Upper lobe of left lung (tissue), 6 donors: ENCODE data around the gene WDR59. TPM values are rescaled to one million over a fixed set of nuclear protein-coding genes. Genes with fewer than 3 reads are reported as not detected.
A peak's percentile ranks its signal among the peaks of the same experiment; 100 is the strongest.

Experiments
- ATAC-seq, 2 donors: fragments of 200-7000 bp; cut with Tn5 transposase; one replicate each; pipeline ENCODE4 v1.9.1; 2022; ENCODE audit warnings: mild to moderate bottlenecking in 2 of 2, moderate library complexity in 2 of 2; ENCODE audit not compliant: low FRiP score in 2 of 2
- DNase-seq, 2 donors: peaks; one replicate each; pipeline ENCODE4 v3.0.0-alpha.2; 2019 to 2020
- H3K27ac ChIP-seq, 4 donors: fragments of 200-600 bp; sonication (generic); one replicate each; pipeline ENCODE4 v1.5.1; 2016 to 2019
- H3K27me3 ChIP-seq, 4 donors: fragments of 200-600 bp; sonication (generic); one replicate each; pipeline ENCODE4 v1.5.1; 2017 to 2019
- H3K36me3 ChIP-seq, 4 donors: fragments of 200-600 bp; sonication (generic); one replicate each; pipeline ENCODE4 v1.5.1; 2016 to 2019
- H3K4me1 ChIP-seq, 4 donors: fragments of 200-600 bp; sonication (generic); one replicate each; pipeline ENCODE4 v1.5.1; 2018 to 2019
- H3K4me3 ChIP-seq, 4 donors: fragments of 200-600 bp; sonication (generic); one replicate each; pipeline ENCODE4 v1.5.1; 2017 to 2019; ENCODE audit warnings: mild to moderate bottlenecking in 2 of 4, moderate library complexity in 1 of 4
- H3K9me3 ChIP-seq, 4 donors: fragments of 200-600 bp; sonication (generic); one replicate each; pipeline ENCODE4 v1.5.1; 2018 to 2019
- CTCF ChIP-seq, 6 experiments: fragments of 450-650 bp in 4 of 6; fragments of 200-600 bp in 2 of 6; sonication (generic) in 2 of 6; IDR thresholded peaks; one replicate each; pipeline ENCODE4 v1.5.1; 2016 to 2019; ENCODE audit warnings: antibody characterized with exemption in 6 of 6
- EP300 ChIP-seq, 4 donors: sonication (generic); formaldehyde crosslinking; IDR thresholded peaks; one replicate each; pipeline ENCODE4 v1.5.1; 2017; ENCODE audit warnings: antibody characterized with exemption in 4 of 4, control low read depth in 2 of 4
- POLR2A ChIP-seq, 4 donors: fragments of 450-650 bp; IDR thresholded peaks; one replicate each; pipeline ENCODE4 v1.5.1; 2016 to 2017; ENCODE audit warnings: antibody characterized with exemption in 4 of 4, mild to moderate bottlenecking in 2 of 4
- POLR2AphosphoS5 ChIP-seq, 2 donors: sonication (generic); formaldehyde crosslinking; IDR thresholded peaks; one replicate each; pipeline ENCODE4 v1.5.1; 2017; ENCODE audit warnings: antibody characterized with exemption in 2 of 2
- WGBS, 2 donors: methylation state at CpG; one replicate each; pipeline ENCODE4 v1.1.5; 2017 to 2018; 5-methylcytosine and 5-hydroxymethylcytosine counted together
- total RNA-seq, 6 donors: library from RNA; depleted of rRNA in 4 of 6; stranded (reverse); fragments of >200 nt in 4 of 6; gene quantifications; one replicate each; pipeline versions ENCODE4 v1.1.0 to v1.2.1, GENCODE V29; 2016 to 2021
- donor health status: DM: no; HTN: no; CAD: no; lungs with moderate emphysema.
- donor health status: DM: no; HTN: yes; CAD: no; lungs with severe emphysema.

The WDR59 gene
- total RNA-seq, 6 donors from 2014 or later, result 16.0 to 138 (median 37.5) TPM

DNA sequence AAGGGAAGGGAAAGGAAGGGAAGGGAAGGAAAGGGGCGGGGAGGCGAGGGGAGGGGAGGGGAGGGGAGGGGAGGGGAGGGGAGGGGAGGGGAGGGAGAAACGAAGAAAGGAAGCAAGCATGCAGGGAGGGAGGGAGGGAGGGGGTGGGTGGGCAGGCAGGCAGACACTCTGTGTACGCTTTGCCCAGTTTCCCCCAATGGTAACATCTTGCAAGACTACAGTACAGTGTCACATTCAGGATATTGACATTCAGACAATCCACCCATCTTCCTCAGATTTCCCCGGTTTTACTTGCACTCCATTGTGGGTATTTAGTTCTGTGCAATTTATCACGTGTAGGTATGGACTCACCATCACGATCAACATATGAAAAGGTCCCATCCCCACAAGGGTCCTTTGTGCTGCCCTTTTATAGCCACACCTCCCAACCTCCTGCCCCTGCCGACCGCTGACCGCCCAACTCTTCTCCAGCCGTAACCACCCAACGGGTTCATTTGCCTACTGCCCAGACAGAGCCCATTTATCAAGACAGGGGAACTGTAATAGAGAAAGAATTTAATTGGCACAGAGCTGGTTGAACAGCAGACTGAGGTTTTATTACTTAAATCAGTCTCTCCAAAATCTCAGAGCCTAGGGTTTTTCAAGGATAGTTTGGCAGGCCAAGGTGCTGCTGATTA, 118.9 kb downstream of the WDR59 start:
- DNase-seq, result no peak
- ATAC-seq, result peak in 1 of 2 donors; percentile 29

GRCh38 chr16:74862743-74863244, 122.1 kb downstream of the WDR59 start:
- Histone ChIP-seq H3K9me3 (no peaks in the 10 kb centered on the region), H3K27me3 (no peaks in the 10 kb centered on the region), H3K4me1 (peaks cover 0 to 4% (median 0%) of the 10 kb centered on the region in 4 donors), H3K36me3 (no peaks in the 10 kb centered on the region), H3K27ac (no peak overlapping the region), H3K4me3 (no peak overlapping the region)
- peak; percentile 63 to 75 for ATAC-seq
- TF ChIP-seq EP300 (IDR thresholded peaks at IDR 0.05), result no peak
- TF ChIP-seq CTCF (IDR thresholded peaks at IDR 0.05), result peak; percentile 28 to 81 (median 74)
- no peak for TF ChIP-seq POLR2AphosphoS5 (IDR thresholded peaks at IDR 0.05)
- DNase-seq, result no peak
- WGBS, 2 donors, result 27 to 29% methylated on average over 10 of the region's 10 CpGs

More for the DNA sequence above, 118.9 kb downstream of the WDR59 start:
- Histone ChIP-seq H3K36me3 (no peaks in the 10 kb centered on the region), H3K27me3 (no peaks in the 10 kb centered on the region), H3K4me3 (no peak overlapping the region), H3K27ac (no peak overlapping the region), H3K4me1 (peaks cover 0 to 4% (median 0%) of the 10 kb centered on the region in 4 donors), H3K9me3 (no peaks in the 10 kb centered on the region)
- whole genome bisulfite sequencing, 2 donors, result 48 to 52% methylated on average over 9 to 11 of the region's 12 CpGs
- no peak for TF ChIP-seq CTCF (IDR thresholded peaks at IDR 0.05)

DNA sequence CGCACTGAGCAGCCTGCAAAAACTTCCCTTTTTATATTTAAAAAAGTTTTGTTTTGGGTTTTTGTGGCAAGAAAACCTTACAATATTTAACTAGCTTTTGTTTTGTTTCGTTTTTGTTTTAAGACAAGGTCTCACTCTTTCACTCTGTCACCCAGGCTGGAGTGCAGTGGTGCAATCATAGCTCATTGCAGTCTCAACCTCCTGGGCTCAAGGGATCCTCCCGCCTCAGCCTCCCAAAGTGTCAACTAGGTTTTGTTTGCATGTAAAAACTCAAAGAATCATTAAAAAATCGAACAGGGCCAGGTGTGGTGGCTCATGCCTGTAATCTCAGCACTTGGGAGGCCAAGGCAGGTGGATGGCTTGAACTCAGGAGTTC, 132.4 kb downstream of the WDR59 start:
- no peak for TF ChIP-seq EP300 (IDR thresholded peaks at IDR 0.05)
- TF ChIP-seq POLR2A (IDR thresholded peaks at IDR 0.05), result no peak
- no peak for TF ChIP-seq CTCF (IDR thresholded peaks at IDR 0.05)
- TF ChIP-seq POLR2AphosphoS5 (IDR thresholded peaks at IDR 0.05), result no peak
- H3K4me3 ChIP-seq, result no peak overlapping the region
- no peaks in the 10 kb centered on the region for H3K9me3 ChIP-seq
- no peak for DNase-seq
- H3K27ac ChIP-seq, result no peak overlapping the region
- no peak for ATAC-seq
- H3K4me1 ChIP-seq, result no peaks in the 10 kb centered on the region
- WGBS, 2 donors, result 61 to 69% methylated on average over 4 of the region's 4 CpGs
- no peaks in the 10 kb centered on the region for H3K36me3 ChIP-seq
- H3K27me3 ChIP-seq, result no peaks in the 10 kb centered on the region

DNA sequence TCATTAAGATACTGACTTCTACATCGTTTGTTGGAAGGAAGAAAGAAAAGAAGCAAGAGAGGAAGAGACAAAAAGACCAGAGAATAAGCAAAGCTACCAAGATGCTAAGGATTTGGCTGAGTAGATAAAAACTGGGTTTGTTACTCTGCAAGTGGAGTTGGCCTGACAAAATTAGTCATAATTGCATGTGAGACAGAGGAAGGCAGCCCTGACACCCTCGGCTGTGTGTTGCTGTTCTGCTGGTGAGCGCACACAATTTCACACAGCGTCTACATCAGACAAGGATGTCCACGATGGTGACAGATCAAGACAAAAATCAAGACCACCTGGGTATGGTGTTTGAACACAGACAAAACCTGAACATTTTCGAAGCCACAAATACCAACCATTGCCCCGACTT, 134.9 kb downstream of the WDR59 start:
- no peaks in the 10 kb centered on the region for H3K4me1 ChIP-seq
- 73 to 82% methylated on average over 7 of the region's 7 CpGs for WGBS, 2 donors
- TF ChIP-seq CTCF (IDR thresholded peaks at IDR 0.05), result no peak
- no peak for TF ChIP-seq POLR2A (IDR thresholded peaks at IDR 0.05)
- TF ChIP-seq EP300 (IDR thresholded peaks at IDR 0.05), result no peak
- TF ChIP-seq POLR2AphosphoS5 (IDR thresholded peaks at IDR 0.05), result no peak
- no peaks in the 10 kb centered on the region for H3K27me3 ChIP-seq
- no peak overlapping the region for H3K4me3 ChIP-seq
- no peaks in the 10 kb centered on the region for H3K36me3 ChIP-seq
- DNase-seq (no peak), ATAC-seq (no peak)
- no peaks in the 10 kb centered on the region for H3K9me3 ChIP-seq
- H3K27ac ChIP-seq, result no peak overlapping the region

DNA sequence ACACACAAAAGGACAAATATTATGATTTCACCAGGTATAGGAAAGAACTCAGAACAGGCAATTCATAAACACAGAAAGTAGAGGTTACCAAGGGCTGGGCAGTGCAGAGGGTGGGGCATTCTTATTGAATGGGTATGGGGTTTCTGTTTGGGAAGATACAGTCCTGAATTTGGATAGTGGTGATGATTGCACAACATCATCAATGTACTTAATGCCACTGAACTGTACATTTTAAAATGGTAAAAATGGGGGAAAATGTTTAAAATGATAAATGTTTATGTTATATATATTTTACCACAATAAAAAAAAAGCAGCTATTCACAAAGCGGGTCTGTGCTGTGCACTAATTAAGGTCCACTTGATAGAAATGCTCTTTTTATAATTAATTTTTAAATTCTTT, 137.7 kb downstream of the WDR59 start:
- Histone ChIP-seq H3K9me3 (no peaks in the 10 kb centered on the region), H3K4me1 (no peaks in the 10 kb centered on the region), H3K27ac (no peak overlapping the region), H3K4me3 (no peak overlapping the region), H3K27me3 (no peaks in the 10 kb centered on the region), H3K36me3 (no peaks in the 10 kb centered on the region)
- no peak for DNase-seq
- TF ChIP-seq POLR2A (IDR thresholded peaks at IDR 0.05) (no peak), EP300 (IDR thresholded peaks at IDR 0.05) (no peak), POLR2AphosphoS5 (IDR thresholded peaks at IDR 0.05) (no peak), CTCF (IDR thresholded peaks at IDR 0.05) (no peak)
- WGBS, 2 donors, result 95 to 96% methylated on average over 1 of the region's 1 CpG
- ATAC-seq, result no peak
